HG03457 (cell line): ENCODE data around the gene SIT1.
A peak's percentile ranks its signal among the peaks of the same experiment; 100 is the strongest.

Experiments
- ATAC-seq: cut with Tn5 transposase; IDR thresholded peaks from one replicate; pipeline ENCODE4 v1.9.1; 2021; ENCODE audit warnings: moderate number of reproducible peaks; ENCODE audit not compliant: unreplicated experiment

SIT1 gene

GRCh38 chr9:35682520-35683315 lies 32.0 kb upstream of the SIT1 start:
- ATAC-seq: no peak

DNA sequence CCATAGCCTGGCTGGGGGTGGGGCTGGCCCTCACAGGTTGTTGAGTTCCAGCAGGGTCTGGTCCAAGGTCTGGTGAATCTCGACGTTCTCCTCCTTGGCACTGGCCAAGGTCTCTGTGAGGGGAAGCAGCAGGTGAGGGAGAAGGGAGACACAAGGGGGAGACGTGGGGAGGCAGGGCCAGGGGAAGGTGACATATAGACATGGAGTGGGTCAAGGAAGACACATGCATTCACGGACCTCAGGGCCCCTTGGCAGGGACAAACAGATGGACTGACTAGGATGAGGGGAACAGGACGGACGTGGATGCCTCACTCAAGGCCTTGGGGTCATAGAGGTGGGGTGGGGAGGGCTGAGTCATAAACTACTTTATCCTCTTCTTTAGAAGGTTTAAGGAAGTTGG lies 31.3 kb upstream of the SIT1 start:
- ATAC-seq: no peak

DNA sequence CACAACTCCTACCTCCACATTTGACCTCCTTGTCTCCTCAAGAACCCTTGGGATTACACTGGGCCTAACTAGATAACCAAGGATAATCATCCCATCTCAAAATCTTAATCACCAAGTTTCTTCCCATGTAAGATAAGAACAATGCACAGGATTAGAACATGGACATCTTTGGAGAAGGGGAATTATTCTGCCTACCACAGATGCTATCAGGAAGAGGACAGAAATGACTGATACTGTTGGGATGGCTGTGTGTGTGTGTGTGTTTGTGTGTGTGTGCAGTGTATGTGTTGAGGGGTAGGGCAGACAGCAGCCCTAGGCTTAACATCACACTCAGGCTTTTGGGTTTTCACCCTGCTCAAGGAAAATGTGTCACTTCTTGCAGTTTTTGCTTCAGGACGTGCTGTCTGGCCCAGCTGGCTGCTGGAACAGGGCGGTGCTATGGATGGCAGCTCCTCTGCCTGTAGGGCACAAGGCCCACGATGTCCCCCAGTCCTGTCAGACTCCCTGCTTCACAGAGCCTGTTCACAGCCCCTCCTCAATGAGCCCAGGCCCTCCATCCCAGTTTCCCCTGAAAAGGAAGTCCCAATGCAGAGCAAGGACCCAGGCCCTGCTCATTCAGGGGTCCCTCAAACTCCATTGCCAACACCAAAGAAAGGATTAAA lies 30.7 kb upstream of the SIT1 start:
- no peak for ATAC-seq

DNA sequence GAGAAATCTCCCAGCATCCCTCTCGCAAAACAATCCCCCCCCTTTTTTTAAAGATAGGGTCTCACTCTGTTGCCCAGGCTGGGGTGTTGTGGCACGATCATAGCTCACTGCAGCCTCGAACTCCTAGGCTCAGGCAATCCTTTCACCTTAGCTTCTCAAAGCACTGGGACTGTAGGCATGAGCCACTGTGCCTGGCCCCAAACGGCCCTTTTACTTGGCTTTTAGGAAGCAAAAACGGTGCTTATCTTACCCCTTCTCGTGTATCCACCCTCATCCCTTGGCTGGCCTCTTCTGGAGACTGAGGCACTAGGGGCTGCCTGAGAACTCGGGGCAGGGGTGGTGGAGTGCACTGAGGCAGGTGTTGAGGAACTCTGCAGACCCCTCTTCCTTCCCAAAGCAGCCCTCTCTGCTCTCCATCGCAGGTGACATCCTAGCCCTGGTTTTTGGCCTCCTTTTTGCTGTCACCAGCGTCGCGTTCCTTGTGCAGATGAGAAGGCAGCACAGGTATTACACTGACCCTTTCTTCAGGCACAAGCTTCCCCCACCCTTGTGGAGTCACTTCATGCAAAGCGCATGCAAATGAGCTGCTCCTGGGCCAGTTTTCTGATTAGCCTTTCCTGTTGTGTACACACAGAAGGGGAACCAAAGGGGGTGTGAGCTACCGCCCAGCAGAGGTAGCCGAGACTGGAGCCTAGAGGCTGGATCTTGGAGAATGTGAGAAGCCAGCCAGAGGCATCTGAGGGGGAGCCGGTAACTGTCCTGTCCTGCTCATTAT lies 29.8 kb upstream of the SIT1 start:
- no peak for ATAC-seq

DNA sequence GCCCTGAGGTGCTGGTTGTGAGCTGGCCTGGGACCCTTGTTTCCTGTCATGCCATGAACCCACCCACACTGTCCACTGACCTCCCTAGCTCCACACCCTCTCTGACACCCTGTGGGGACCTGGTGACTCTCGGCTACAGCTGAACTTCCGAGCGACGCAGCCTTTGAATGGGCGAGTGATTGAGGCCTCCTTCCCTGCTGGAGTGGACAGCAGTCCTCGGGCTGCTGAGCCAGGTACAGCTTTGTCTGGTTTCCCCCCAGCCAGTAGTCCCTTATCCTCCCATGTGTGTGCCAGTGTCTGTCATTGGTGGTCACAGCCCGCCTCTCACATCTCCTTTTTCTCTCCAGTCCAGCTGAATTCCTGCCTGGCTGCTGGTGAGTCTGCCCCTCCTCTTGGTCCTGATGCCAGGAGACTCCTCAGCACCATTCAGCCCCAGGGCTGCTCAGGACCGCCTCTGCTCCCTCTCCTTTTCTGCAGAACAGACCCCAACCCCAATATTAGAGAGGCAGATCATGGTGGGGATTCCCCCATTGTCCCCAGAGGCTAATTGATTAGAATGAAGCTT lies 29.1 kb upstream of the SIT1 start:
- no peak for ATAC-seq

- ATAC-seq: no peak
Observed at GRCh38 chr9:35679091-35679490, 28.4 kb upstream of the SIT1 start.

- no peak for ATAC-seq
Observed at GRCh38 chr9:35675732-35676392, 25.1 kb upstream of the SIT1 start.

- no peak for ATAC-seq
Observed at GRCh38 chr9:35675204-35675603, 24.5 kb upstream of the SIT1 start.

DNA sequence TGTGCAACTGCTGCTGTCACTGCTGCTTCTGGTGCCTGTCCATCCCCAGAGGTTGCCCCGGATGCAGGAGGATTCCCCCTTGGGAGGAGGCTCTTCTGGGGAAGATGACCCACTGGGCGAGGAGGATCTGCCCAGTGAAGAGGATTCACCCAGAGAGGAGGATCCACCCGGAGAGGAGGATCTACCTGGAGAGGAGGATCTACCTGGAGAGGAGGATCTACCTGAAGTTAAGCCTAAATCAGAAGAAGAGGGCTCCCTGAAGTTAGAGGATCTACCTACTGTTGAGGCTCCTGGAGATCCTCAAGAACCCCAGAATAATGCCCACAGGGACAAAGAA lies 23.3 kb upstream of the SIT1 start:
- ATAC-seq: no peak

GRCh38 chr9:35673132-35674024 lies 22.6 kb upstream of the SIT1 start, which contains the start of gene CA9:
CA9 (plus strand) TSS chr9:35673928; CDS start chr9:35673960, 32 bp downstream.
- ATAC-seq: no peak

GRCh38 chr9:35669331-35670145 lies 18.8 kb upstream of the SIT1 start:
- ATAC-seq: no peak

GRCh38 chr9:35667939-35668338 lies 17.2 kb upstream of the SIT1 start:
- ATAC-seq: no peak

DNA sequence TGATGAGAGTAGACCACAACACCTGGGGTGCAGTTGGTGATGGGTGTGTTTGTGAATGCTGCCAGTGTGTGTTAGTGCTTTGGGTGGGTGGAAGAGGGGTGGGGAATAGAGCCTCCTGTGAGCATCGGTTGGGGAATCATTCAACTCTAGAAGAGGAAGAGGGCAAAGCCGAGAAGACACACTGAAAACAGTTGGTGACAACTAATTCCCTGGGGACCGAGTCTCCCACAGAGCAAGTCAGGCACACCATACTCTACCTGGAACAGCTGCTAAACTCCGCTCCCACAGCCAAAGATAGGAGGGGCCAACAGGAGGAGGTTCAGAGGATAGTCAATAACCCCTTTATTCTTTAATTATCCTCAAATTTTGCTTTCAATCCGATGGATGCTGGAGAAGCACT lies 15.8 kb upstream of the SIT1 start:
- ATAC-seq: no peak

- ATAC-seq: no peak
Observed at GRCh38 chr9:35666045-35666444, 15.3 kb upstream of the SIT1 start.

GRCh38 chr9:35665471-35665818 lies 14.7 kb upstream of the SIT1 start:
- ATAC-seq: no peak

DNA sequence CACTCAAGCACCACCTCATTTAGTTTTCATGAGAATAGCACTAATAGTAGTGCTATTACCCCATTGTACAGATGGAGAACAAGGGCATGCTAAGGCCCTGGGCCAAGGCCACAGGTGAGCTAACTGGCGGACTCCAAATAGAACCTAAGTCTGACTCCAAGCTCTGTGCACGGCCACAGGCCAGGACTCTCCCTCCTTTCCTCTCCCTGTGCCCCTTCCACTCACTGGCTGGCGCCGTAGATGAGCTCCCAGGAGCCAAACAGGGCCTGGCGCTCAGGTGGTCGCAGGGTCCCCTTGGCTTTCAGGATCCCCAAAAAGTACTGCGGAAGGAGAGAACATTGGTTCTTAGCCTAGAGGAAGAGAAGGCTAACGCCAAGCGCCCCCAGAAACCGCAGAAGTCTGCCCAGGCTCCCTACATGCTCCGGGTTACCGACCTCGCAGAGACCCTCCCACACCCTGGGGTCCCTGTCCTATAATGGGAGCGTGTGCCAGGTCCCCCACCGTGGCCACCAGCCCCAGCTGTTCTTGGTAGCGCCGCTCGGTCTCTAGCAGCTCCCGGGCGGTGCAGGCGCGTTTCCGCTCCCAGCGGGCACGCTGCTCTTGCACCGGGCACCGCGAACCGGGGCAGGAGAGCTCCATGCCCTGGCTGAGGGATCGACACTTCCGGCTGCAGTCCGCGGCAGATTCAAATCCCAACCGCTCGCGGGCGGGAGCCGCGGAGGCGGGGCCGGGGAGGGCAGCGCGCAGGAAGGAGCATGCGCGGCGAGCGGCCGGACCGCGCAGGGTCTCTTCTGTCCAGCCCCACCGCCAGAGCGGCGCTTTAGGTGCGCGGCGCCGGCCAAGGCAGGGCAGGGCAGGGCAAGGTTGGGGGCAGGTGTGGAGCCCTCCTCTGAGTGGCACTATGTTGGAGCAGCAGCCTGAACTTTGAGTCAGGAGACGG lies 14.1 kb upstream of the SIT1 start, which contains the start of gene ARHGEF39:
Gene ARHGEF39, minus strand, starts transcription at position 665 of the 940 bp plus-strand sequence. Its CDS starts 26 bp downstream, at position 639.
- peak; percentile 44 for ATAC-seq

DNA sequence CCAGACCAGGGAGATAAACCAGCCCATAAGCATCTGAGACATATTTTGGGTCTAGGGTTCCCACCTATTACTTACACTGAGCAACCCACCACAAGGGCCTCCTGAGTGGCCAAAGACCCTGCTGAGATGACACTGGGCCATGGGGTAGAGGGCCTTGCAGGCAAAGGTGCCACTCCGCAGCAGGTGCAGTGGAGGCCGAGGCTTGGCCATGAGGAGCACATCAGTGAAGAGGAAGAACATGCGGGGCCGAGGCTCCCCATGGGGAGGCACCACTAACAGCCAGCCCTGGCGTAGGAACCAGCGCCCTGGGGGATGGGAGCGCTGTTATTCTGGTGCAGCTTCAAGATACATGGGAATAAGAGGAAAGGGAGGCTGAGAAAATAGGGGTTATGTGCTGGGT lies 11.7 kb upstream of the SIT1 start:
- ATAC-seq: no peak

GRCh38 chr9:35661756-35662350 lies 11.1 kb upstream of the SIT1 start:
- ATAC-seq: no peak
